ENCODE data around the gene BUD23.
"Not testable (repeated sequence)": the region's sequence is repeated elsewhere in the genome, so short reads cannot be mapped to it uniquely, and the experiment has no call there.

The BUD23 gene

DNA sequence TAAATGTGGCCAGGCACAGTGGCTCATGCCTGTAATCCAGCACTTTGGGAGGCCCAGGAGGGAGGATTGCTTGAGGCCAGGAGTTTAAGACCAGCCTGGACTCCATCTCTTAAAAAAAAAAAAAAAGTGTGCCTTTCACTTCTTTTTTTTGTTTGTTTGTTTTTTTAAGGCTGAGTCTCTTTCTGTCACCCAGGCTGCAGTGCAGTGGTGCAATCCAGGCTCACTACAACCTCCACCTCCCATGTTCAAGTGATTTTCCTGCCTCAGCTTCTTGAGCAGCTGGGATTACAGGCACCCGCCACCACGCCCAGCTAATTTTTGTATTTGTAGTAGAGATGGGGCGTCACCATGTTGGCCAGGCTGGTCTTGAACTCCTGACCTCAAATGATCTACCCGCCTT lies 38.8 kb downstream of the BUD23 start:
- DNase-seq = not testable (repeated sequence)

GRCh38 chr7:73722785-73723184 lies 39.4 kb downstream of the BUD23 start:
- no peak for DNase-seq

GRCh38 chr7:73723813-73724212 lies 40.4 kb downstream of the BUD23 start:
- no peak for DNase-seq

- DNase-seq = no peak
These were observed 42.7 kb downstream of the BUD23 start for GRCh38 chr7:73726083-73726466.

GRCh38 chr7:73727952-73728351 lies 44.6 kb downstream of the BUD23 start:
- DNase-seq = no peak

- DNase-seq = no peak
These were observed 45.2 kb downstream of the BUD23 start for GRCh38 chr7:73728551-73728950.

GRCh38 chr7:73730485-73730884 lies 47.1 kb downstream of the BUD23 start:
- no peak for DNase-seq

DNA sequence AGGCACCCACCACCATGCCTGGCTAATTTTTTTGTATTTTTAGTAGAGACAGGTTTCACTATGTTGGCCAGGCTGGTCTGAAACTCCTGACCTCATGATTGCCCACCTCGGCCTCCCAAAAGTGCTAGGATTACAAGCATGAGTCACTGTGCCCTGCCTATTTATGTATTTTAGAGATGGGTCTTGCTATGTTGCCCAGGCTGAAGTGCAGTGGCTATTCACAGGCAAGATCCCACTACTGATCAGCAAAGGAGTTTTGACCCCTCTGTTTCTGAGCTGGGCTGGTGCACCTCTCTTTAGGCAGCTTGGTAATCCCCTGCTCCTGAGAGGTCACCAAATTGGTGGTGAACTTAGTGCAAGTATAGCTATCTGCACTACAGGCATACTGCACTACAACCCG lies 49.0 kb downstream of the BUD23 start:
- DNase-seq = no peak

- peak; percentile 83 to 85 for DNase-seq
These were observed 51.5 kb downstream of the BUD23 start for GRCh38 chr7:73734619-73735527.

DNA sequence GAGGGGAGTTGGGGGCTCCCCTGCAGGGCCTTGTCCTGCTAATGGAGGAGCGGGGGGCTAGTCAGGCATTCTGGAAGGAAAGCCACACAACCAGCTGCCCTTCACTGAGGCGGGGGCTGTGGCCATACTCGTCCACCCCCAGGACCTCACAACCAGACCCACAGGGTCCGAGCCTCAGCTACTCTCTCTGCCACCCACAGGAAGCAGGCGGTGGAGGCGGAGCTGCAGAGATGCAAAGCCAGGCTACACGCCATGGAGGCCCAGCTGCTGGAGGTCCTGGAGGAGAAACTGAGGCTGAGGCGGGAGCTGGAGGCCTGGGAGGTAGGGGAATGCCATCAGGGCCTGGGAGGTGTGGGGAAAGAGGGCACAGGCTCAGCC lies 52.1 kb downstream of the BUD23 start:
- DNase-seq = no peak

DNA sequence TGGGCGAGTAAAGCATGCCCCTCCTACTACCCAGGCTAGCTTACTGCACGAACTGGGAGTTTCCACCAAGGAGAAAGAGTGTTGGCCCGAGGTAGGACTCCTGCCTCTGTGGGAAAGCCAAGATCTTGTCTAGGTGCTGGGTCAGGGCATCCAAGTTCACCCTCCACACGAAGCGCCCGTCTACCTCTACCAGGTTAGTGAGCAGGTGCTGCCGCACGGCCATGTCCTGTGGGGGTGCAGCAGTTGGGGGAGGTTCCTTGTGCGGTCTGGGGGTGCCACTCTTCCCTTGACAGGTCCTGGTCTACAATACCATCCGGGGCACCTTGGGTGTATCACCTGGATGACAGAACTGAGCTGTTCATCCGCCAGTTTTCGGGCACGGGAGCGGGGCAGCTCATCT lies 53.5 kb downstream of the BUD23 start:
- DNase-seq = no peak

- no peak for DNase-seq
These were observed 54.3 kb downstream of the BUD23 start for GRCh38 chr7:73737491-73738219.

- peak; percentile 70 to 73 for DNase-seq
These were observed 54.8 kb downstream of the BUD23 start for GRCh38 chr7:73738220-73738611.

- DNase-seq = peak; percentile 99 to 100
These were observed 55.4 kb downstream of the BUD23 start, which contains the start of gene ABHD11 for GRCh38 chr7:73738612-73739386. ABHD11 (minus strand) TSS chr7:73738802; CDS start chr7:73738770, 32 bp downstream.

DNA sequence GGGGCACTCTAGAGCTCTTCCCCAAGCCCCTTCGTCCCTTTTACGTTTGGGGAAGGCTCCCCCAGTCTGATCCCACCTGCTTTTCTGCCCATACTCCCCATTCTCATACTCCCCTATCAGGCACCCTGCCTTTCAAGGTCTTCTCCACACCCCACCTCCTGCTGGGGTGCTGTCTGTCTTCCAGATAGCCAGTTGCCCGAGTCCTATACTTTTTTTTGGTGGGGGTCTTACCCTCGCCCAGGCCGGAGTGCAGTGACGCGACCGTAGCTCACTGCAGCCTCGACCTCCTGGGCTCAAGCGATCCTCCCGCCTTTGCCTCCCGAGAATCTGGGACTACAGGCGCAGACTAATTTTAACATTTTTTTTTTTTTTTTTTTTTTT lies 56.0 kb downstream of the BUD23 start:
- DNase-seq = no peak

GRCh38 chr7:73740212-73740611 lies 56.8 kb downstream of the BUD23 start:
- DNase-seq = no peak

DNA sequence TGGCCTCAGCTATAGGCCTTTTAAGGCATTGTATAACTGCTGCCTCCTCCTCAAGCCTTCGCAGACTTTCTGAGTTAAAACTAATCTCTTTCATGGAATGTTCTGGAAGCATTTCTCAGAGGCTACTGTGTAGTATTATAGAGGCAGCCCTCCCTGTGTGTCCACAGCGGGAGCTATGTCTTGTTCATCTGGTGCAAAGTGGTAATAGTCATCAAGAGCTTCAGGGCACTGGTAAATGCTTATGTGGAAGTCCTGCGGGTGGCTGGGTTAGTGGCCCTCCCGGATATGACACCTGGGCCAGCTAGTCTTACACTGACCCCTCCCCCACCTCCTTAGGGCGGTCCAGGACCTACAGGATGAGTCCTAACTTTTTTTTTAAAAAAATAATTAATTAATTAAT lies 57.4 kb downstream of the BUD23 start:
- no peak for DNase-seq

- DNase-seq = no peak
These were observed 58.2 kb downstream of the BUD23 start for GRCh38 chr7:73741600-73741999.

- no peak for DNase-seq
These were observed 58.9 kb downstream of the BUD23 start for GRCh38 chr7:73742338-73742752.

GRCh38 chr7:73742753-73743641 lies 59.6 kb downstream of the BUD23 start:
- DNase-seq = no peak

- no peak for DNase-seq
These were observed 63.0 kb downstream of the BUD23 start for GRCh38 chr7:73746378-73746777.

Measured in stimulated activated CD4-positive, alpha-beta T cell treated with anti-CD3 and anti-CD28 coated beads, Interleukin-2, amount 100 ng/mL, for 24 hours (primary cell).